HG03565 (cell line): ENCODE measurements around the gene HSDL1.

Source experiments
- ATAC-seq: cut with Tn5 transposase; IDR thresholded peaks from one replicate; pipeline ENCODE4 v1.9.1; 2021; ENCODE audit warnings: mild to moderate bottlenecking, moderate library complexity; ENCODE audit not compliant: unreplicated experiment

The HSDL1 gene

DNA sequence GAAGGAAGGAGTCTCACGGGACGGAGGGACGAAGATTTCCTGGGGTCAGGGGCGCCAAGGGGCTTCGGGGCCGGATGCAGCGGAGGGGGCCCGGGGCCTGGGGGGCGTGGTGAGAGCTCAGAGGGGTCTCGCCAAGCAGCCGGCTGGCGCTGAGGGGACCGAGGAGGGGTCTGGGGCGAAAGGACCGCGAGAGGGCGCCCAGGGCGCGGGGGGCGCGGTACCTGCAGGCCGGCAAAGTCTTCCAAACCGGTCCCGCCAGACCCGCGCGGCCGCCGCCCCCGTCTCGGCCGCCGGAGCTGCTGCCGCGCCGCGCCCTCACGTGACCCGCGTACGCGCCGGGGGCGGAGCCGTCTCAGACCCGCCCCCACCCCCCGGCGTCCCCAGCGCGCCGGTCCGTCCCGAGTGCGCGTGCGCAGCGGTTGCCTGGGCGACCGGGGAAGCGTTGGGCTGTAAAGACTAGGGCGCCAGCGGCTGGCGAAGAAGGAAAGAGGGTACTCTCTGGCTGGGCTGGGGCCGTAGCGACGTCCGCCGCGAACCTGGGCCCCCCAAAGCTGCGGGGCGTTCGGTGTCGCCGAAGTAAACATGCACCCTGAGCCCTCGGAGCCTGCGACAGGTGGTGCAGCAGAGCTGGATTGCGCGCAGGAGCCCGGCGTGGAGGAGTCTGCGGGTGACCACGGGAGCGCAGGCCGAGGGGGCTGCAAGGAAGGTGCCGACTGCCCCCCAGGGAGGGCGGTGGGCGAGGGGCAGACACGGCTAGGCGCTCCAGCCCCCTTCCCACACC, at the start of gene HSDL1, which contains the start of gene DNAAF1:
TSS of gene HSDL1 (minus strand) at position 319 of the 781 bp plus-strand sequence. CDS start 13,856 bp downstream, outside the sequence.
TSS of gene DNAAF1 (plus strand) at position 450 of the 781 bp plus-strand sequence. CDS start at position 583, 133 bp downstream.
- ATAC-seq = peak; percentile 81

DNA sequence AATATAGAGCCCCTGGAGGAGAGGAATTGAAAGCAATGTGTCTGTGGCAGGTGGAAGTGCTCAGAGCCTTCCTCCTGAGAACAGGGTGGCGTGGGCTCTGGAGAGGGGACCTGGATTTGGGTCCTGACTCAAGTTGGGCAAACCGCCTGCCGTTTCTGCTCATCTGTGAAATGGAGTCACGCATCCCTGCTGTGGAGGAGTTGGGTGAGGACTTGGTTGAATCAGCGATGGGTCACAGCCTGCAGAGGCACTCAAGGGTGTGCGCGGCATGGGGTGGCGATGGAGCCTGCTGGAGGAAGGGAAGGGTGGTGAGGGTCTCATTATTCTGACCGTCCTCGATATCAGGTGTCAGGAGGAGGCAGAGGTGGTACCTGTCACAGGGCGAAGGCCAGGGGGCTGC, 49.0 kb upstream of the HSDL1 start:
- no peak for ATAC-seq

DNA sequence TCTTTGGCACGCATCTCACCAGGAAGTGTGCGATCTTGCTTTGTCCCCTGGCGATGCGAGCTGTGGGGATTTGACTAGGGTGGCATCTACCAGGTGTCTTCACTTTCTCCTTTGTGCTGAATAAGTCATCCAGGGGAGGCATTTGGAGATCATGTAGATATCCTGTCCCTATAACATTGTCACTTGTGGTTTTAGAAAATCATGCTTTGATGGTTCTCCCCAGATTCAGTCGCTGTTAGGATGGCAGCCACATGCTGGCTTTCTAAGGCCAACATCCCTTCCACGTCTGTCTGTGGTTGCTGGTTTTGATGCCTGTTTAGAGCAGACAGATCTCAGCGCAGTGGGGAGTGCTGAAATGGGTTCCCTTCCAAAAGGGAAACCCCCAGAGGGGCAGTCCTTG, 48.5 kb upstream of the HSDL1 start:
- ATAC-seq = no peak

DNA sequence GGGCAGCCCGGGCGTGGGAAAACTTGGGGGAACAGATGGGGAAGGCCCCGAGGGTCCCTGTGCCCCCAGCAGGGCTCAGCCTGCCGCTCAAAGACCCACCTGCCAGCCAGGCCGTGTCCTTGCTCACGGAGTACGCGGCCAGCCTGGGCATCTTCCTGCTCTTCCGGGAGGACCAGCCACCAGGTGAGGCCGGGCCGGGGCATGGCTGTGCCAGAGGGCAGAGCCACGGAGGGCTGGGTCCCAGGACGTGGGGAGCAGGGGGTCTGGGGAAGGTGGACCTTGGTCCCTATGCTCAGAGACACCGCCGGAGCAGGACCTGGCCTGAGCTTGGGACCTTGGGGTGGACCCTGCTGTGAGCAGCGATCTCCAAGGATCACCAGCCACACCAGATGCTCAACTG, 46.5 kb upstream of the HSDL1 start:
- ATAC-seq = no peak

DNA sequence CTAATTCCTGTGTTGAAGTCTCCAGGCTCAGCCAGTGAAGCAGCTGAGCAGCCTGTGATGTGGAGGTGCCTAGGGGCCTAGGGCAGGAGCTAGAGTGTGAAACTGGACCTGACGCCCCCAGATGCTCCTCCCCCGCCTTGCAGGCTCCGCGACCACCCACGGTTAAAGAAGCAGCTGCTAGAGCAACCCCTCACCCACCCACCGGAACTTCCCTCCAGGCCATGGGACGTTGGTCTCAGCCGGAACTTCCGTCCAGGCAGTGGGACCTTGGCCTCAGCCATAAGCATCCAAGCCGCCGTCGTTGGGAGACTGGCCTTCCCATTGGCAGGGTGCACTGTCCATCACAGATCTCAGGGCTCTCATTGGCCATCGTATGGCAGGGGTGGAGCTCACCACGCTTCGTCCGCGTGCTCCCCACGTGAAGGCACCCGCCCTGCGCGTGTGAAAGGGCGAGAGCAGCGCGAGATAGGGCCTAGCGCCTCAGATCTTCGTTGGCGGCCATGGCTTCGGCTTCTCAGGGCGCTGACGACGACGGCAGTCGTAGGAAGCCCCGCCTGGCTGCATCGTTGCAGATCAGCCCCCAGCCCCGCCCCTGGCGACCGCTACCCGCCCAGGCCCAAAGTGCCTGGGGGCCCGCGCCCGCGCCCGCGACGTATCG, 45.9 kb upstream of the HSDL1 start, which contains the start of gene ADAD2:
TSS of gene ADAD2 (plus strand) at position 427 of the 658 bp plus-strand sequence. CDS start at position 501, 74 bp downstream.
- no peak for ATAC-seq

DNA sequence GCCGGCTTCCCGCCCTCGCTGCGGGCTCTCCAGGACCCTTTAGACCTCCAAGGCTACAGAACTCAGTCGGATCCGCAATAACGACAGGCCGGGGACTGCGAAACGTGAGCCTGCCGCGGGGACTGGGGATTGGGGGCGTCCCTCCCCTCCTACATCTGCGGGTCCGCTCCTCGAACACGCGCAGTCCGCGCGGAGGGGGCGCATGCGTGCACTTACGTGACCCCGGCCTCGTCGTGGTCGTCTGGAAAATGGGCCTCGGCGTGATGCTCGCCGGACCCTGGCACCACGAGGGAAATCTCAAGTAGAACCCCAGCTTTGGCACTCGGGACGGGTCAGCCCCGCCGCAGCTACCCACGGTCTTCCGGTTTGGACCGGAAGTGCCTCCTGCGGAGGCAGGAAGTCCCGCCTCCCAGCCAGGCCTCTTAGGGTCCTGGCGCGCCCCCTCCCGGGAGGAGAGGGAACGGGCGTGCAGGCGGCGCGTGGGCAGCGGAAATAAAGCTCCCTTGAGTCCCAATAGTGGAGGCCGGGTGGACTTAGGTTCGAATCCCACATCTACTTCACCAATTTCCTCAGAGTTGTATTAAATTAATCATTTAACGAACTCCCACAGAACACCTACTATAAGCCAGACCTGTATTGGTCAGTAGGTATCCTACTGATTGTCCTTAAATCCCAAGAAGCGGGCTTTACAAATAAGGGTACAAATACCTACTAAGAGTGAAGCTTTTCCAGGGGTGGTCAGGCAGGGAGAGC, 41.9 kb upstream of the HSDL1 start, which contains the start of gene TAF1C:
TSS of gene TAF1C (minus strand) at position 373 of the 753 bp plus-strand sequence. CDS start 2,069 bp downstream, outside the sequence.
- ATAC-seq = peak; percentile 88

DNA sequence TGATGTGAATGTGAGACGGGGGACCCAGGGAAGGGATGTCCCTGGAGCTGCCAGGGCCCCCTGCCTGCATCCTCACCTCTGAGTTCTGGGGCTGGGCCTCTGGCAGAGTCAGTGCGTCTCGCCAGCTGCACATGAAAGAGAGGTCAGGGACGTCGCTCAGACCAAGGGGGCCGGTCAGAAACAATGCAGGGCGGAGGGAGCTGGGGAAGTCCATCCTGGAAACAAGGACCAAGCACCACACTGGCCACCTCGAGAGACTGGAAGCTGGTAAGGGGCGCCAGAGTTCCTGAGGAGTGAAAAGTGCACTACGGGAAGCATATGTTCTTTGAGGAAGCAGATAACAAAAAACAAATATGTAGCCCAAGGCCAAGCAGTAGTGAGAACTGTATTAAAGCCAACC, 39.8 kb upstream of the HSDL1 start:
- ATAC-seq = no peak

DNA sequence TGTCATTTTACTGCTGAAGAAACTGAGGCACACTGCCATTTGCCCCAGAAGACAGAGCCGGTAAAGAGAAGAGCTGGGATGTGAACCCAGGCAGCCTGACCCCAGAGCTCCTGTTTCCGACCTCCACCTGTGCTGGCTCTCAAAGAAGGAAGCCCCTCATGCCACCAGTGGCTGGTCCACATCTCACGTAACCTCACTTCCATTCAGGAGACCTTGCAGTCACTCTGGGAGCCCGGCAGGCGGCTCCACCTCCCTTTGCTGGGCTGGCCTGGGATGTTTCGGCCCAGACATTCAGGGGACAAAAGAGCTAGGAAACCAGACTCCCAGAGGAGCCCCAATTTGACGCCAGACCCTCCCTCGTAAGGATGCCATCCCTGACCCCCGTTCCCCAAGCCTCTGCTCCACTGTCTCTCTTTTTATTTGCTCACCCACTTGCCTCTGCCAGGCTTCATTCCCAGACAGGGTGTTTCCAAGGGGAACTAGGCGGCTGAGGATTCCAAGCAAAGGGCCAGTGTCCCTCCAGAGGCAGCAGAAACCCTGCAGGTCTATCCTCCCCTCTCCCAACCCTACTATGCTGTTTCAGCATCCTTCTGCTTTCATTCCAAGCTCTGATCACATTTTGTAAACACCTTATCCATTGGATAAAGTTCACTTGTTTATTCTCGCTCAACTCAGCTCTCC, 39.1 kb upstream of the HSDL1 start:
- no peak for ATAC-seq

DNA sequence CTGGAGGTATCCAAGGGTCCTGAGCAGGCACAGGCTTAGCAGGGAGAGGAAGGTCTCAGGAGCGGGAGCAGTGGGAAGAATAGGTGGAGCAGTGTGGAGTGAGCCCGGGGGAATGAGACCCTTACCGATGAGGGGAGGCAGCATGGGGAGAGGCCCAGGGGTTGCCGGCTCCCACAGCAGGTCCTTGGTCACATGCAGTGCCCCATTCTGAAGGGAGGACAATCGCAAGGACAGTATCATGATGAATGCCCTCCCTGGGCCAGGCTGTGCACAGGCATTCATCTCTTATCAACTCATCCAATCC, 38.5 kb upstream of the HSDL1 start:
- no peak for ATAC-seq

DNA sequence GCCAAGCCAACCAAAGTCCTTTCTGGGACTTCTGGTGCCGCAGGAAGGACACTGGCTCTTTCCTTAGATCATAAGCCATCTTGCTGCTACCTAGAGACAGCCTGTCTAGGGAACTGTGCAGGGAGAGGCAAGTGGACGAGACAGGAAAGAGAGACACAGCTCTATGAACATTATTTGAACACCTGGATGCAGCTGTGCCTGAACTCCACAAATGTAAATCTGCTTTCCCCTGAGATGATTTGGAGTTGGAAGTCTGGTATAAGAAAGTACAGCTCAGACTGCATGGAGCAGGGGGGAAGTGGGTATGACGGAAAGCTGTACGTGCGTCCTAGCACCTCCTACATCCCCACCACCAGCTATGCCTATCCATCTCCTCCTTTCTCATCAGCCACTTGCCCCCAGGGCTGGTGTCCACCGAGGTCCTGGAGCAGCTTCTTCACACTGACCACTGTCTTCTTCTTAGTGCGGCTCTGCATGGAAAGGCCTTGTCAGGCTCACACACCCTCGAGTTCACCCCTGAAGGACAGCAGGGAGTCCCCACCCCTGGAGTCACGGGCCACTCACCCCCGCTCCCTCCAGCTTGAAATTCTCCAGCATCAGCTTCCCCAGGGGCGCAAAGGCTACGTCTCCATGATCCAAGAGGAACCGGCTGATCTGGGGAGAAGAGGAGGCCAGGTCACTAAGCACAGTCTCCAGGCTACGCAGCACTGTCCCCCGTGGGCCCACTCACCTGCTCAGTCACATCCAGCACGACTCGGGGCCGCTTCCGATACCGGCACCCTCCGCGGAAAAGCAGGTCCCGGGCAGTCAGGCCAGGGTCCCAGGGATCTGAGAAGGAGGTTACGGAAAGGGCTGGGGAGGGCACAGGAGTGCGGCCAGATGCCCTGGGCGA, 37.9 kb upstream of the HSDL1 start:
- no peak for ATAC-seq

DNA sequence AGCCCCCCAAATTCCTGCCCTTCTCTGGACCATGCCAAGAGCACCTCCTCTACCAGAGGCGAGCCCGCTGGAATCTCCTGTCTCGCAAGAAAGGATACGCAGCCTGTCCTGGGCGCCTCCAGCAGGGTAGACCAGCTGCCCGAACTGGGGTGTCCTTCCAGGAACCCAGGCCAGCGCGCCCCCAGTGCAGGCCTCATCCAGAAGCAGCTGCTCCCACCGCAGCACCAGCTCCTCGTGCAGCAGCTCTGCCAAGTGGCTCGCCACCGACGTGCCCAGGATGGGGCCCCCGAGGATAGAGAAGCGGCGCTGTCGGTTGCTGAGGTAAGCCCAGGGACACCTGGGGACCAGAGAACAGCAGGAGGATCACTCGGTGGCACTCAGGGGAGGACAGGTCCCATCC, 37.1 kb upstream of the HSDL1 start:
- ATAC-seq = no peak

DNA sequence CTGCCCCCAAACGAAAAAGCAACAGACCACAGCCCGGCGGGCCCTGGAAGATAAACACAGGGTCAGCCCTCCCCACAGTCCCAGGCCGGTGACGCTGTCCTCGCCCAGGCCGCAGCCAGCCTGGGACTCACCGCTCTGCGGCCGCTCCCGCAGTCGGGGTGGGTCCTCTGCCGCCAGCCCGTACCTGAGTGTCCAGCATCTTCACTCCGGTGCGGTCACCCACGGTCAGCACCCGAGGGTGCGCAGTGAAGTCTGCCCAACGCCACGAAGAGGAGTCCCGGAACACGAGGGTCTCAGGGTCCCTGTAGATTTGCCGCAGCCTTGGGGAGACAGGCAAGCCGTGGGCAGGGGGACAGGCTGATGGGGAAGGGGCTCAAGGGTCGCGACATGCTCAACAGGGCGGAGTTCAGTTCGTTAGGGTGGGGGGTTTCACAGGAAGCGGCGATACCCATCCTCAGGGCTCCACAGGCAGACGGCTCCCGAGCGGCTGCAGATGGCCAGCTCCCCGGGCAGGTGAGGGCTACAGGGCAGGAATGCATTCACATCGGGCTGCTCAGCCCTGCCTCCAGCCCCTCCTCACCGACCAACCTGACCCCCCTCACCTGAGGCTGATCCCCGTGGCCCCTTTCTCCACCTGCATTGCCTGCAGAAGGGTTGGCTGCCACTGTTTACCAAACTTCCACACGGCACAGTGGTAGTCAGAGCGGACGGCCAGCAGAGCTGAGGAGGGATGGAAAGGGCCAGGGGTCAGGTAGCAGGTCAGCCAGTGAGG, 36.4 kb upstream of the HSDL1 start:
- no peak for ATAC-seq

DNA sequence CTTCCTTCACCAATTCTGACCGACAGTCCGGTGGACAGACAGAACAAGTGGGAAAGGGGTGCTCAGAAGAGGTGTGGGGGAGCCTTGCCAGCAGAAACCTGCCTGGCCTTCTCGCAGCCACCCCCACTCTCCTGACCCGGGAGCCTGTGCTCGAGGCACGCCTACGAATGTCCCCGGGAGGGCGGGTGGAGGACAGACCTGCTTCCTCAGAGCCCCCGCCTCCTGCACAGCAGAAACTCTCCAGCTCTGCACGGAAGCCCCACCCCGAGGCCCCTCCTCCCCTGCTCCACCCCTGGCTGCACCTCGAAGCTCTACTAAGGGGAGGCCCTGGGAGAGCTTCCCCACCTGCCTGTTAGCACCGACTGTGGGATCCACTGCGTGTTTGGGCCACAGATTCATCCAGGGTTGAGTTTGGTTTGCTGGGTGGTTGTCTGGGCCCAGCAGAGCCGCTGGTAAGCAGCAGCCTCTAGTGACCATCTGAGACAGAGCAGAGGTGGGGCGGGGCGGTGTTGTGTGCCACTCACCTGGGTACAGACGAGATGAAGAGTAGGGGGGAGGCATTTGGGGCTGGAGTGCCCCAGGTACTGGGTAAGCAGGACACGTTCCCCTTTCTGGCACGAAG, 35.7 kb upstream of the HSDL1 start:
- no peak for ATAC-seq

DNA sequence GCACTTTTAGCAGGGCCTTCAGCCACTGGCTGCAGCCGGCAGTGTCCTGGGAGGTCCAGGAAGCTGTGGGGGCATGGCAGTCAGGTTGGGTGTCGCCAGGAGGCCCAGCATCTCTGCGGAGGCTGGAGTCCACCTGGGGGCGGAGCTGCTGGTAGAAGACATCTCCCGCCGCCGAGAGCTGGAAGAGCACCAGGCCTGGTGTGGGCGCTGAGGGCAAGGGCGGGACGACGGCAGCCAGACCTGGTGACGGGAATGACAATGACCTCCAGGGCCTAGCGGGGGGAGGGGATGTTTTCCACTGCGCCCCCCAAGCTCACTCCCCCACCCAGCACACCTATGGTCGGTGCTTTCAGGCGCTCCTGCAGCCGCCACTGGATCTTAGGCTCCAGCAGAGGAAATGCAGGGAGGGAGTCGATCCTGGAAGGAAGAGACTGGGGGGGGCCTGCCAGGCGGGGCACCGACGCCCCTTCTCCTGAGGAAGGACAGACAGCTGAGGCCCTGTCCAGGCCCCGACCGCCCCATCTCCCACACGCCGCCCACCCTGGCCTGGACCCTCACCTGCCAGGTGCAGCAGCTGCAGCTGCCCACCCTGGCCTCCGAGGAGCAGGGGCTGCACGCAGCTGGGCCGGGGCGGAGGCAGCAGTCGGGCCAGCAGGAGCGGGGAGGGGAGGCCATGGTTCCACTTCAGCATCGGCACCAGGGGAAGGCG, 34.8 kb upstream of the HSDL1 start:
- ATAC-seq = no peak

DNA sequence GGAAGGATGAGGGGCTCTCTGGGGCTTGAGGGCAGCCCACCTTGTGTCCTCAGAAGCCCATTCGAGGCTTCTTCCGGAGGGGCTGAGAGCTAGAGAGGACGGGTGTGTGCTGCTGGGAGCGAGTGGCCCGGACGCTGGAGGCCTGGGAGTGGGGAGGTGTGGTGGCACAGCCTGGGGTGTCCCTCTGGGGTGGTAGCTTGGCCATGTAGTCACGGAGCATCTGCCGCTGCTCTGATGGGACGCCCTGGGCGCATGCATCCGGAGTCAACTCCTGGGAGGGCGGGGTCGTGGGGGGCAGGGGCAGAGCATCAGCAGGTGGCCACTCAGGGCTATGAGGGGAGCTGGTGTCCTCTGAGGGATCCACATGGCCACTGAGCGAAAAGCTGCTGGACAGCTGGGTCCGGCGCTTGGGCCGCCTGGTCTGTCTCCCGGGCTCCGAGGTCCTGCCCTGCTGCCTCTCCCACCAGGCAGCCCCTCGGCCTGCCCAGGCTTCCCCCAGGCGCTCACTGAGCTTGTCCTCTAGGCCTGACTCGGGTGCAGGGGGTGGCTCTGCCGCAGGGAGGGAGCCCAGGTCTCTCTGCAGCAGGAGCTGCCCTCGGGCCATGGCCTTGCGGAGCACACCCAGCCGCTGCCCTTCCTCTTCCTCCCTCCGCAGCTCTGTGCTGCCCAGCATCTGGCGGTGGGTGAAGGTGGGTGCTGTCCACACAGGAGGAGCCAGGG, 34.1 kb upstream of the HSDL1 start:
- no peak for ATAC-seq

DNA sequence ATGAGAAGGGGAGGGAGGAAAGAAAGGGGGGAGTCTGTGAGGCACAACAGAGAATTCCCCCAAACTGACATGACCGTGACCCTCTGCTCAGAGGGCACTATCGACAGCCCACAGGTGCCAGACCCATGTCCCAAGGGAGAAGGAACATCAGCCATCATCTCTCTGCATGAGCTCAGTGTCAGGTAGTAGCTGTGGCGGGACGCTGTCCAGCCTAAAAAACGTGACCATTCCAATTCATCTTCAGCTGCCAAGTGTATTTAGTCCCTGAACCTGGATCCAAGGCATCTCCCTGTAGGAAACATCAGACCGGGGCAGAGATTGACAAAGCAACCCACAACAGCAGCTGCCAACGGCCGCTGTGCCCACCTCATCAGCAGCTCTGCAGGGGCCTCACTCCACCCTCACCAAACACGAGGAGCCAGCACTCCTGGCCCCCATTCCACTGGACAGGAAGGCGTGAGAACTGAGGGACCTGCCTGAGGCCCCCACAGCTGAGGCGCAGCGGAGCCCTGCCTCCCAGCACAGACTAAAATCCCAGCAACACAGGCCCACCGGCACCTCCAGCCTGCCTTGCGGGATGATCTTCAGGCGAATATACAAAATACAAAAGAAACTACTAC, 33.3 kb upstream of the HSDL1 start:
- no peak for ATAC-seq

DNA sequence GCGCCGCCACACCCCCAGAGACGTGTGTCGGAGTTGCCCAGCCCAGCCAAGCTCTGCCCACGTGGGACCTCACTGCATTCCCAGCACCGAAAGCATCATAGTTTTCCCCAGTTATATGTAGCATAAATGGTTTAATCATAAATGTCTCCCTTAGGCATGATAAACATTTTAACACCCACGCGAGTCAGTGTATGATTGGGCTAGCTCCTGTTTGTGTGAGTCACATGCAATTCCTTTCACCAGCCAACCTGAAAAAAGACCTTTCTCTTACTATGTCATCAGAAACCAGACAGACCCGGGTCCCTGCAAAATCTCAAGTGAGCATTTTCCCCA, 32.7 kb upstream of the HSDL1 start:
- no peak for ATAC-seq
